Activated CD4-positive, alpha-beta memory T cell treated with anti-CD3 and anti-CD28 coated beads, Interleukin-2, amount 10 ng/mL, durations not matched to agents 7 days and 5 days (primary cell): ENCODE results near the gene NDUFS2. TPM values are rescaled to one million over a fixed set of nuclear protein-coding genes. Genes with fewer than 3 reads are reported as not detected.
"Not testable (repeated sequence)": the region's sequence is repeated elsewhere in the genome, so short reads cannot be mapped to it uniquely, and the experiment has no call there.

Experiments
- CTCF ChIA-PET: fragments of 350-600 bp; sonication (Branson Sonifier 250); formaldehyde crosslinking; loops from one replicate; lab custom pipeline; 2021; ENCODE audit warnings: antibody characterized with exemption, inconsistent platforms; lab: Charles Lee
- POLR2A ChIA-PET: fragments of 350-600 bp; sonication (Branson Sonifier 250); formaldehyde crosslinking; loops from one replicate; lab custom pipeline; 2021; ENCODE audit warnings: antibody characterized with exemption; lab: Charles Lee
- DNase-seq: peaks from one replicate; pipeline ENCODE4 v3.0.0-alpha.2; 2020
- H3K27ac Mint-ChIP-seq: one replicate; pipeline ENCODE4 v1.8.0; 2021; ENCODE audit warnings: mild to moderate bottlenecking, mixed read lengths
- H3K27me3 Mint-ChIP-seq: one replicate; pipeline ENCODE4 v1.8.0; 2021; ENCODE audit warnings: mixed read lengths
- H3K36me3 Mint-ChIP-seq: one replicate; pipeline ENCODE4 v1.8.0; 2021; ENCODE audit warnings: low read depth, mixed read lengths
- H3K4me1 Mint-ChIP-seq: one replicate; pipeline ENCODE4 v1.8.0; 2021; ENCODE audit warnings: mixed read lengths
- H3K4me3 Mint-ChIP-seq: one replicate; pipeline ENCODE4 v1.8.0; 2021; ENCODE audit warnings: mild to moderate bottlenecking, mixed read lengths
- H3K9me3 Mint-ChIP-seq: one replicate; pipeline ENCODE4 v1.8.0; 2021; ENCODE audit warnings: mixed read lengths
- total RNA-seq, 2 experiments: library from RNA; stranded (reverse); gene quantifications; one replicate each; pipeline ENCODE4 v1.2.3, GENCODE V29; 2021

NDUFS2 gene
- total RNA-seq, 2 experiments from 2014 or later = 83.0 to 87.3 TPM

GRCh38 chr1:161233102-161233501 is 30.9 kb downstream of the NDUFS2 start:
- CTCF ChIA-PET = interaction anchor here (10.7 kb wide), 1 partner anchor 150 kb away, joined by 193 read pairs; no protein-coding TSS in a partner anchor
- no peak overlapping the region for H3K4me3 Mint-ChIP-seq
- H3K27ac Mint-ChIP-seq = no peak overlapping the region
- no peak for DNase-seq
- peaks cover 19% of the 10 kb centered on the region for H3K36me3 Mint-ChIP-seq
- POLR2A ChIA-PET = interaction anchor here (0.7 kb wide), 1 partner anchor 31 kb away, joined by 3 read pairs; the partner anchor contains the start of gene NDUFS2
- H3K9me3 Mint-ChIP-seq = no peaks in the 10 kb centered on the region
- H3K4me1 Mint-ChIP-seq = peaks cover 6% of the 10 kb centered on the region
- H3K27me3 Mint-ChIP-seq = peaks cover 2% of the 10 kb centered on the region

GRCh38 chr1:161235957-161236775 is 34.0 kb downstream of the NDUFS2 start:
- POLR2A ChIA-PET = no interaction called here
- no peaks in the 10 kb centered on the region for H3K36me3 Mint-ChIP-seq
- peaks cover 6% of the 10 kb centered on the region for H3K27me3 Mint-ChIP-seq
- no peak for DNase-seq
- no peaks in the 10 kb centered on the region for H3K4me1 Mint-ChIP-seq
- H3K4me3 Mint-ChIP-seq = no peak overlapping the region
- CTCF ChIA-PET = interaction anchor here (1.0 to 1.4 kb wide), 5 partner anchors 8 to 146 kb away, joined by 3 to 6 read pairs (median 5); partner anchors contain the start of gene TOMM40L
- H3K9me3 Mint-ChIP-seq = no peaks in the 10 kb centered on the region
- H3K27ac Mint-ChIP-seq = no peak overlapping the region

DNA sequence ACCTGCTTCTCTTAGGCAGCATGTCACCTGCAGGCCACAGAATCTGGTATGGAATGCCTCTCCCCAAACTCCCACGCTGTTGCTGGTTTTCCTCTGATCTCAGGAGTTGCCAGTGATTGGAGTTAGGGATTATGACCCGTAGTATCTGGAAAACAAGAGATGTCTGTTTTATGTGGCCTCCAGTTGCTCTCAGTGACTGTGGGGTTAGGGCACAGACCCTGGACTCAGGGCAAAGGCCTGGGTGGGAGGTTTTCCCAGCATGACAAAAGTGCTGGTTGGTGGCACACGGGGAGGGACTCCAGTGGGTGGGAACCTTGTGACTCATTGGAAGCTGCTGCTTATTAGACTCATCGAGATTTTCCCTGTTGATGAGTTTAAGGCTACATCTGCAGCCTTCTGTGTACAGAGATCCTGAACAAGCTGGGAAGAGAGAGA is 35.9 kb downstream of the NDUFS2 start, which contains the start of gene NR1I3:
Gene NR1I3, minus strand, starts transcription at position 165 of the 435 bp plus-strand sequence. CDS start 1,638 bp downstream, outside the sequence.
- CTCF ChIA-PET = interaction anchor here (3.5 kb wide), 1 partner anchor 12 kb away, joined by 14 read pairs; the partner anchor contains the start of gene TOMM40L
- H3K4me1 Mint-ChIP-seq = no peaks in the 10 kb centered on the region
- POLR2A ChIA-PET = no interaction called here

GRCh38 chr1:161241682-161242081 is 39.5 kb downstream of the NDUFS2 start:
- no peak overlapping the region for H3K27ac Mint-ChIP-seq
- DNase-seq = no peak
- no peaks in the 10 kb centered on the region for H3K36me3 Mint-ChIP-seq
- ChIA-PET POLR2A (no interaction called here), CTCF (no interaction called here)
- no peak overlapping the region for H3K4me3 Mint-ChIP-seq
- peaks cover 16% of the 10 kb centered on the region for H3K27me3 Mint-ChIP-seq
- H3K9me3 Mint-ChIP-seq = no peaks in the 10 kb centered on the region
- no peaks in the 10 kb centered on the region for H3K4me1 Mint-ChIP-seq

More for the DNA sequence above, 35.9 kb downstream of the NDUFS2 start, which contains the start of gene NR1I3:
- Mint-ChIP-seq H3K27me3 (peaks cover 12% of the 10 kb centered on the region), H3K9me3 (no peaks in the 10 kb centered on the region), H3K36me3 (no peaks in the 10 kb centered on the region), H3K4me3 (no peak within 1 kb of the TSS), H3K27ac (no peak within 1 kb of the TSS)
- DNase-seq = no peak

DNA sequence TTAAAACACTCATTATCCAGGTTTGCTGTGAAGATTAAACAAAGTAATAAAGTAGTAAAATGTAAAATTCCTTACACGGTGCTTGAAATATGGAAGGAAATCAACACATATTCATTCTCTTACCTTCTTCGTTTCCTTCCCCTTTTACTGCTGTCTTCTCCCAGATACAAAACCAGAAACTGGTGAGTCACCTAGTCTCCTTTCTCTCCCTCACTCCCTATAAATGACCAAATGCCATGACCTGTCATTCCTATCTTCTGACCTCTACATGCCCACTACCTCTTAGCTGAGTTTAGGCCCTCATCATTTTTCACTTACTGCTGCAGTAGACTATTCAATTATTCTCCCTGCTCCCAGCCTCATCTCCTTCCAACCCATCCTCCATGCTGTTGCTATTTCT is 40.1 kb downstream of the NDUFS2 start:
- ChIA-PET POLR2A (no interaction called here), CTCF (no interaction called here)
- H3K4me1 Mint-ChIP-seq = no peaks in the 10 kb centered on the region
- no peak for DNase-seq
- no peaks in the 10 kb centered on the region for H3K36me3 Mint-ChIP-seq
- H3K27me3 Mint-ChIP-seq = peaks cover 16% of the 10 kb centered on the region
- H3K4me3 Mint-ChIP-seq = no peak overlapping the region
- H3K27ac Mint-ChIP-seq = no peak overlapping the region
- no peaks in the 10 kb centered on the region for H3K9me3 Mint-ChIP-seq

GRCh38 chr1:161244888-161245287 is 42.7 kb downstream of the NDUFS2 start:
- Mint-ChIP-seq H3K27ac (no peak overlapping the region), H3K36me3 (peaks cover 3% of the 10 kb centered on the region), H3K9me3 (peaks cover 2% of the 10 kb centered on the region), H3K27me3 (peaks cover 15% of the 10 kb centered on the region), H3K4me3 (no peak overlapping the region), H3K4me1 (no peaks in the 10 kb centered on the region)
- POLR2A ChIA-PET = no interaction called here
- DNase-seq = no peak
- CTCF ChIA-PET = no interaction called here

DNA sequence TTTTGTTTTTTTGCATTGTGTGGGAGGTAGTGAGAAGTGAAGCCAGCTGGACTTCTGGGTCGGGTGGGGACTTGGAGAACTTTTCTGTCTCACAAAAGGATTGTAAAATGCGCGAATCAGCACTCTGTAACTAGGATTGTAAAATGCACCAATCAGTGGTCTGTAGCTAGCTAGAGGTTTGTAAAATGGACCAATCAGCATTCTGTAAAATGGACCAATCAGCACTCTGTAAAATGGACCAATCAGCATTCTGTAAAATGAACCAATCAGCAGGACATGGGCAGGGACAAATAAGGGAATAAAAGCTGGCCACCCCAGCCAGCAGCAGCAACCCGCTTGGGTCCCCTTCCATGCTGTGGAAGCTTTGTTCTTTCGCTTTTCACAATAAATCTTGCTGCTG is 47.9 kb downstream of the NDUFS2 start:
- H3K4me3 Mint-ChIP-seq, DNase-seq, H3K27ac Mint-ChIP-seq, POLR2A ChIA-PET, H3K36me3 Mint-ChIP-seq, H3K4me1 Mint-ChIP-seq, H3K9me3 Mint-ChIP-seq: not testable (repeated sequence)
- peaks cover 13% of the 10 kb centered on the region for H3K27me3 Mint-ChIP-seq
- CTCF ChIA-PET = interaction anchor here (1.2 to 2.8 kb wide), 2 partner anchors 11 to 25 kb away, joined by 3 to 8 read pairs; partner anchors contain the start of gene TOMM40L

DNA sequence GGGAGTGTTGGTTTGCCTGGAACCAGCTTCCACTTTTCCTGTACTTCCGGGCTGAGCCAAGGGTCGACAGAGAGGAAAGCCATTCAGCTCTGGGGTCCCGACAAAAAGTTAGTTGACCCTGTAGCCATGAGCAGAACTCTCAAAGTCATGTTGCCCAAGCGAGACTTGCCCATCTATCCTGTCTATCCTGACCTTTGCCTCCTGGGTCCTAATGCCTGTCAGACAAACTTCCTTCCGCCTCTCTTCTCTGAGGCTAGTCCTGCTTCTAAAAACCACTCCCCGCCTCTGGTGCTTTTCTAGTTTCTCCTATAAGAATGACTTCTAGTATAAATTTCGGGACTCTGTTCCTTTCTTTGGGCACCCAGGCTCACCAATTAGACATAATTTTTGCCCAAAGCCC is 48.7 kb downstream of the NDUFS2 start:
- no peak for DNase-seq
- Mint-ChIP-seq H3K4me1 (no peaks in the 10 kb centered on the region), H3K4me3 (no peak overlapping the region), H3K27me3 (peaks cover 16% of the 10 kb centered on the region), H3K9me3 (peaks cover 3% of the 10 kb centered on the region), H3K36me3 (peaks cover 3% of the 10 kb centered on the region), H3K27ac (no peak overlapping the region)
- ChIA-PET POLR2A (no interaction called here), CTCF (no interaction called here)

DNA sequence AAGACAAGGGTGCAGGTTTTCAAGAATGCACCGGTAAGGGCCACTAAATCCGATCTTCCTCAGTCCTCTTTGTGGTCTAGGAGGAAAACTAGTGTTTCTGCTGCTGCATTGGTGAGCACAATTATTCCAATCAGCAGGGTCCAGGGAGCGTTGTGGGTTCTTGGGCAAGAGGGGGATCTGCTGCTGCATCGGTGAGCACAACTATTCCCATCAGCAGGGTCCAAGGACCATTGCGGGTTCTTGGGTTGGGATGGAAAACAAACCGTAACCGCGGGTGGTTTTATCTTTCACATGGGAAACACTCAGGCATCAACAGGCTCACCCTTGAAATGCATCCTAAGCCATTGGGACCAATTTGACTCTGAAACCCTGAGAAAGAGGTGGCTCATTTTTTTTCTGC is 49.4 kb downstream of the NDUFS2 start:
- H3K27ac Mint-ChIP-seq = no peak overlapping the region
- peaks cover 6% of the 10 kb centered on the region for H3K9me3 Mint-ChIP-seq
- no peak for DNase-seq
- CTCF ChIA-PET = no interaction called here
- H3K4me1 Mint-ChIP-seq = no peaks in the 10 kb centered on the region
- no peak overlapping the region for H3K4me3 Mint-ChIP-seq
- POLR2A ChIA-PET = no interaction called here
- H3K36me3 Mint-ChIP-seq = peaks cover 5% of the 10 kb centered on the region
- H3K27me3 Mint-ChIP-seq = peaks cover 16% of the 10 kb centered on the region

DNA sequence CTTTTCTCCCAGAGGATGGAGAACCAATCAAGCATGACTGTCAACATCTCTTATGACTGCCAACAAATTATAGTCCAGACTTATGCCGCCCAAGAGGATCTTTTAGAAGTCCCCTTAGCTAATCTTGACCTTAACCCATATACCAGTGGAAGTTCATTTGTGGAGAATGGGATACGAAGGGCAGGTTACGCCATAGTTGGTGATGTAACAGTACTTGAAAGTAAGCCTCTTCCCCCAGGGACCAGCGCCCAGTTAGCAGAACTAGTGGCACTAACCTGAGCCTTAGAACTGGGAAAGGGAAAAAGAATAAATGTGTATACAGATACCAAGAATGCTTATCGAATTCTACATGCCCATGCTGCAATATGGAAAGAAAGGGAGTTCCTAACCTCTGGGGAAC is 53.1 kb downstream of the NDUFS2 start:
- H3K27me3 Mint-ChIP-seq = peaks cover 46% of the 10 kb centered on the region
- peaks cover 12% of the 10 kb centered on the region for H3K9me3 Mint-ChIP-seq
- H3K27ac Mint-ChIP-seq, H3K4me3 Mint-ChIP-seq, DNase-seq, CTCF ChIA-PET, POLR2A ChIA-PET: not testable (repeated sequence)
- H3K36me3 Mint-ChIP-seq = peaks cover 16% of the 10 kb centered on the region
- H3K4me1 Mint-ChIP-seq = peaks cover 15% of the 10 kb centered on the region

DNA sequence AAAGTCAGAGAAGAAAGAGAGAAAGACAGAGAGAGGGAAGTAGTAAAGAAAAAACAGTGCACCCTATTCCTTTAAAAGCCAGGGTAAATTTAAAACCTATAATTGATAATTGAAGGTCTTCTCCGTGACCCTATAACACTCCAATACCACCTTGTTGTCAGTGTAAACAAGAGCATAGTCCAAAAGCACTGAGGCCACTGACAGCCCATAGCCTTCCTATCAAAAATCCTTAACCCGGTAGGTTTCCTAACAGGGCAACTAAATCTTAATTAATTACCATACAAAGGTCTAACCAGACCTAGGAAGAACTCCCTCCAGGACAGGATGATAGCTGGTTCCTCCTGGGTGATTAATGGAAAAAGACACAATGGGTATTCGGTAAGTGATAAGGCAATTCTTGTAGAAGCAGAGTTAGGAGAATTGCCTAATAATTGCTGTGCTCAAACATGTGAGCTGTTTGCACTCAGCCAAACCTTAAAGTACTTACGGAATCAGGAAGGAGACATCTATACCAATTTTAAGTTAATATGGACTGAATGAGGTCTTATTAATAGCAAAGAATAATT is 53.9 kb downstream of the NDUFS2 start:
- DNase-seq, H3K27ac Mint-ChIP-seq, H3K4me3 Mint-ChIP-seq, CTCF ChIA-PET, POLR2A ChIA-PET: not testable (repeated sequence)
- Mint-ChIP-seq H3K27me3 (peaks cover 51% of the 10 kb centered on the region), H3K9me3 (peaks cover 12% of the 10 kb centered on the region), H3K4me1 (peaks cover 15% of the 10 kb centered on the region), H3K36me3 (peaks cover 16% of the 10 kb centered on the region)

DNA sequence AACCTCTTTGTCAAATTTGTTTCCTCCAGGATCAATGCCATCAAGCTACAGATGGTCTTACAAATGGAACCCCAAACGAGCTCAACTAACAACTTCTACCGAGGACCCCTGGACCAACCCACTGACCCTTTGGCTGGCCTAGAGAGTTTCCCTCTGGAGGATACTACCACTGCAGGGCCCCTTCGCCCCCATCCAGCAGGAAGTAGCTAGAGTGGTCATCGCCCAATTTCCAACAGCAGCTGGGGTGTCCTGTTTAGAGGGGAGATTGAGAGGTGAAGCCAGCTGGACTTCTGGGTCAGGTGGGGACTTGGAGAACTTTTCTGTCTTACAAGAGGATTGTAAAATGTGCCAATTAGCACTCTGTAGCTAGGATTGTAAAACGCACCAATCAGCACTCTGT is 54.9 kb downstream of the NDUFS2 start:
- H3K9me3 Mint-ChIP-seq = peaks cover 12% of the 10 kb centered on the region
- CTCF ChIA-PET = interaction anchor here (3.0 kb wide), 1 partner anchor 31 kb away, joined by 8 read pairs; the partner anchor contains the start of gene TOMM40L
- DNase-seq, H3K4me3 Mint-ChIP-seq, POLR2A ChIA-PET, H3K27ac Mint-ChIP-seq: not testable (repeated sequence)
- peaks cover 16% of the 10 kb centered on the region for H3K36me3 Mint-ChIP-seq
- H3K4me1 Mint-ChIP-seq = peaks cover 15% of the 10 kb centered on the region
- H3K27me3 Mint-ChIP-seq = peaks cover 60% of the 10 kb centered on the region
